NCI-H2196 (cell line): ENCODE measurements around the gene CERS3.

Experiments used
- DNase-seq: peaks from one replicate; lab custom pipeline; 2025; ENCODE audit not compliant: unreplicated experiment; lab: John Stamatoyannopoulos, UW

CERS3 gene

DNA sequence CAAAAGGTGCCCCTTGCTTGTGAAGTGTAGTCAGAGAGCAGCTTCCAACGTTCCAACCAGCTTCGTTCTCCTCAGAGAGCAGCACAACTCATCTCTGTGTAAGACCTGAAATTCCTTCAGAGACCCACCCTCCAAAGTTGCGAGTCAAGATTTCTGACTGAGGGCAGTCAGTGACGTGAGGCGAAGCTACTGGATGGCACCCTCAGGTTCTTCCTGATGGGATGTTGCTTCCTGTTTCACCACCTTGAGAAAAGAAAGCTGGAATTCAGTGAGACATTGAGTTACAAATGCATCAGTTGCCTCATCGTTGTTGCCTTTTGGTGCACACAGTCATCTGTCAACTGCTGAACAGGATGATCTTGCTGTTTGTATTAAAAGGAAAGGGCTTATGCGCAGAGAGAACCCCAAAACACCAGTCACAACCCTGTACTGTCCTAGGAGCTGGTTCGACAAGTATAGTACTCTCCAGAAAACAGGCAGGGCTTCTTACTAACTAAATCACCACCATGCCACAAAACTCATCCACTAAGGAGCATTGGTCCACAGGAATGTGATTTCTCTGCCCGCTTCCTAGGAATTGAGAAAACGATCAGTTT lies at the start of gene CERS3:
Gene CERS3 (minus strand): TSS at position 118 of the 596 bp plus-strand sequence. CDS start 27,101 bp downstream, outside the sequence.
- no peak for DNase-seq

DNA sequence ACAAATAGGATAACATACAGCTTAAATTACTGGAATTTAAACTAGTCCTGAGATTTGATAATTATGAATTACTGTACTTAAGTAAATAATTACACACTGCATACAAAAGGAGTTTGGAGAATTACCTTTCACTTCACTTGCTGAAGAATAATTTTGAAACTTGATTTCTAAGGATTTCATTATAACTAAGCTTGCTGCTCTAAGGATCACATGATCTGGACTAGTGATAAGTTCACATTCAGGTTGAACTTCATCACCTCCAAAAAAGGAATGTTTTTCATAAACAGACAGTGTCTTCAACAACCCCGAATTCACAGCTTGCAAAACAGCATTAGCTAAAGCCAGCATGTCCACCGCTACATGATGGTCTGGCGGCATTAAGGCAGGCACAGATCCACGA lies 44.8 kb upstream of the CERS3 start:
- no peak for DNase-seq

- DNase-seq, result peak; percentile 10
Observed at GRCh38 chr15:100572362-100572983, 43.7 kb upstream of the CERS3 start.

GRCh38 chr15:100571592-100572167 lies 42.9 kb upstream of the CERS3 start:
- no peak for DNase-seq

- DNase-seq, result no peak
Observed at GRCh38 chr15:100570735-100571313, 42.1 kb upstream of the CERS3 start.

DNA sequence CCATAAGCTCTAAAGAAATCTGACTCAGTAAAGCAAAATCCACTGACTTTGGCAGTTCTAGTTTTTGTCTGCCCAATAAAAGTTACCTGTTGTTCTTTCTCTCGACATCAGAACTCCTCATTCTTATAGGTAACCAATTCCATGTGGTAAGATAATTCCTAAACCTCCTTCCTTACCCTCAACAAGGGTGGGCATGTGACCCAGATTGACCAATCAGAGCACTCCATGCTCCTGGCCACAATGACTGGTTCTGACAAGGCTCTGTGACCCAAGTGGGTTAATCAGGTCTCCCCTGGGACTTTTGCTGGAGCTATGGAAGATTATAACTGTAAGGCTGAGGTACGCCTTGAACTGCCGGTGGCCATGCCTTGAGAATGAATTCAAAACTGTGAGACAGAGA lies 41.5 kb upstream of the CERS3 start:
- DNase-seq, result no peak

GRCh38 chr15:100569391-100569790 lies 40.6 kb upstream of the CERS3 start:
- DNase-seq, result no peak

- no peak for DNase-seq
Observed at GRCh38 chr15:100566850-100567628, 38.3 kb upstream of the CERS3 start.

GRCh38 chr15:100565591-100565990 lies 36.8 kb upstream of the CERS3 start:
- DNase-seq, result no peak

DNA sequence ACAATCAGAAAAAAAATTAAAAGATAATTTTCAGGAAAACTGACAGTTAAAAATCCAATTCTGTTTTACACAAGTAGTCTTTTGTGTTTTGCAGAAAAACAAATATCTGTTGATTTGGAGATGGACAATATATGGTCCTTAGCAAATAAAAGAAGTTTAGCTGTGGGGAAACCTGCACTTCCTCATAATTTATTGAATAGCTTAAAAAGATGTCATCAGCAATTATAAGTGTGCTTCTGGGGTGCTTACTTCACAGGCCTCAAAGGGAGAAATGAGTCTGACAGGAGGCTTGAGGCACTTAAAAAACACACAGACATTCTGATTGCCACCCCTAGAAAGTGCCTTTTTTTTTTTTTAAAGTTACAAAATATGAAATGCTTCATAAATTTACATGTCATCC lies 31.6 kb upstream of the CERS3 start:
- DNase-seq, result no peak

DNA sequence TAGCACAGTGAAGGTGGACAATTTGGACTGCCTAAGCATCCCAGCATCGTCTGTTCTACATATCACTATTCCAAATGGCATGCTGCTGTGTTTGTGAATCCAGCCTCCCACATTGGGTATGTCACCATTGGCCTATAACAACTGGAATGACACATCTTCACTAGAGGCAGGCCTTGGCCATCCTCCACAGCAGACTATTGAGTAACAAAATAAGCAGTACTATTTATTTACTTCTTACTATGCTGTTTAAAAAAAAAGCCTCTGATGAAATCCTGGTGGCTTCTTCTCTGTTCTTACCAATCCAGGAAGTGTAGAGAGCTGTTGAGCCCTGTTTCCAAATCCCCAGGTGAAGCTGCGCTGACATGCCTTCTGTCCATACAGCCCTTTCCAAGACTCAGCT lies 30.6 kb upstream of the CERS3 start:
- no peak for DNase-seq

GRCh38 chr15:100558771-100559254 lies 30.1 kb upstream of the CERS3 start:
- no peak for DNase-seq

- no peak for DNase-seq
Observed at GRCh38 chr15:100553468-100553867, 24.7 kb upstream of the CERS3 start.

DNA sequence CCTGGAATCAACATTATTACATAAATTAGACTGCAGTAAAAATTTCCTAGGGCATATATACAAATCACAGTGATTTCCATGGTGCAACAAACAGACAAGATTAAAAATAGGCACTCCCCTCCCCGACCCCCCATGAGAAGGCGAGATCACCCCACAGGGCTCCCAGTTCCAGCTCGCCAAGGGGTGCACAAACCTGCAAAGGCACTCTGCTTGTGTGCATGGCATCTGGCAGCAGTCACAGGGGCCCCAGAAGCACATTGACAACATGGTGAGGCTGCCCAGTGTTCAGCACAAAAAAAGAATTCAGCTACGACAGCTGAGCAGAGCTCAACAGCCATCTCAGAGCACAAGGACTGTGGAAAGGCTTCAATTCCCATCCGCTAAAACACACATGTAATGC lies 19.2 kb upstream of the CERS3 start:
- DNase-seq, result no peak

GRCh38 chr15:100544946-100545345 lies 16.2 kb upstream of the CERS3 start:
- no peak for DNase-seq

- DNase-seq, result no peak
Observed at GRCh38 chr15:100544338-100544841, 15.6 kb upstream of the CERS3 start.

DNA sequence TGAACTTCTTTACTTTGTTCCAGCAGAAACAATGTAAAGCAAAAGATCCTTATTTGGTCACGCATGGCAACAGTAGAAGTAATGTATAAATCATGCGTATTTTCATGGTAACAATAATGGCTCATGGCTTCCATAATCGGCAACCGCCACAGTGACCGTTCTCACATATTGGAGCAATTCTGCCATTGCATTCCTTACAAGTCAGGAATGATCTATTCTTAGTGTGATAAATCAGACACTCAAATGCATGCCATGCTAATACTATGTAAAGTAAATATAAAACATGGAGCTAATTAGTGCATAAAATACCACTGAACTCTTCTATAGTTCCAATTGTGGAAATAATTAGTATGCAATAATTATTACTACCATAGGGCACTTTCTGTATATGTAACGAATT lies 13.5 kb upstream of the CERS3 start:
- DNase-seq, result no peak

DNA sequence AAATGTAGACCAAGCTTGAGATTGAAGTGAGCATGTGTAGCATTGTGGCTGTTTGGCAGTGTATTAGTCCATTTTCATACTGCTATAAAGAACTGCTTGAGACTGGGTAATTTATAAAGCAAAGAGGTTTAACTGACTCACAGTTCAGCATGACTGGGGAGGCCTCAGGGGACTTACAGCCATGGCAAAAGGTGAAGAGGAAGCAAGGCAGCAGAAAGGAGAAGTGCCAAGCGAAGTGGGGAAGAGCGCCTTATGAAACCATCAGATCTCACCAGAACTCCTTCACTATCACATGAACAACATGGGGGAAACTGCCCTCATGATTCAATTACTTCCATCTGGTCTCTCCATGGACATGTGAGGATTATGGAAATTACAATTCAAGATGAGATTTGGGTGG lies 8.6 kb upstream of the CERS3 start:
- no peak for DNase-seq

- DNase-seq, result no peak
Observed at GRCh38 chr15:100536733-100537132, 8.0 kb upstream of the CERS3 start.

DNA sequence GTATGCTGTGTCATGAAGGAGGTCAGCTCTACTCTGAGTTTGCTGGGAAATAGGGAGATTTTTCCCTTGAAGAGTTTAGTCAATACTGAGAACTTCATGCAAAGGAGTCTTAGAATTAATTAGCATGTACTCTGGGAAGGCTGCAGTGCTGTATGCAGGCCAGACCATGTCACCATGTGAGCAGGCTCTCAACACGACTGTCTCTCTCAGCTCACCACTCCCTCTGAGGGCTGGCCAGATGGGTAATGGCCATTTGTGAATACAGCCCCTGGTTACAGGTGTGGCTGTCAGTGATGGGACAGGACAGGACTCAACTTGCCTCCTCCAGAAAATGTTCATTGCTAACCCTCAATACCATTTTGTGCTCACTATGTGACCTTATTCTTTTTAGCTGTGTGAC lies 5.1 kb upstream of the CERS3 start:
- no peak for DNase-seq

GRCh38 chr15:100531823-100532327 lies 3.1 kb upstream of the CERS3 start:
- DNase-seq, result no peak
